ENCODE measurements around the gene STK17B.
A peak's percentile ranks its signal among the peaks of the same experiment; 100 is the strongest.
"Not testable (repeated sequence)": the region's sequence is repeated elsewhere in the genome, so short reads cannot be mapped to it uniquely, and the experiment has no call there.

STK17B gene

GRCh38 chr2:196171248-196171871 is at the start of gene STK17B:
Gene STK17B, minus strand, starts transcription at chr2:196171578. Its CDS starts 8,195 bp downstream, at chr2:196163383.
- peak; percentile 96 to 97 for DNase-seq

GRCh38 chr2:196220671-196221070 is 49.3 kb upstream of the STK17B start:
- no peak for DNase-seq

- no peak for DNase-seq
Measured at GRCh38 chr2:196219671-196220070, 48.3 kb upstream of the STK17B start.

- no peak for DNase-seq
Measured at GRCh38 chr2:196218106-196218505, 46.7 kb upstream of the STK17B start.

GRCh38 chr2:196217116-196217515 is 45.7 kb upstream of the STK17B start:
- DNase-seq: no peak

GRCh38 chr2:196215376-196215775 is 44.0 kb upstream of the STK17B start:
- no peak for DNase-seq

GRCh38 chr2:196214156-196214555 is 42.8 kb upstream of the STK17B start:
- no peak for DNase-seq

GRCh38 chr2:196213252-196213980 is 42.0 kb upstream of the STK17B start:
- no peak for DNase-seq

GRCh38 chr2:196208915-196209314 is 37.5 kb upstream of the STK17B start:
- no peak for DNase-seq

- no peak for DNase-seq
Measured at GRCh38 chr2:196206804-196207203, 35.4 kb upstream of the STK17B start.

GRCh38 chr2:196205881-196206435 is 34.6 kb upstream of the STK17B start:
- no peak for DNase-seq

GRCh38 chr2:196205011-196205766 is 33.8 kb upstream of the STK17B start:
- no peak for DNase-seq

- no peak for DNase-seq
Measured at GRCh38 chr2:196201229-196202009, 30.0 kb upstream of the STK17B start.

GRCh38 chr2:196200557-196200956 is 29.2 kb upstream of the STK17B start:
- DNase-seq: no peak

- no peak for DNase-seq
Measured at GRCh38 chr2:196195758-196196157, 24.4 kb upstream of the STK17B start.

- DNase-seq: no peak
Measured at GRCh38 chr2:196195302-196195701, 23.9 kb upstream of the STK17B start.

- no peak for DNase-seq
Measured at GRCh38 chr2:196191541-196191940, 20.2 kb upstream of the STK17B start.

- DNase-seq: no peak
Measured at GRCh38 chr2:196187898-196188458, 16.6 kb upstream of the STK17B start.

GRCh38 chr2:196187175-196187700 is 15.9 kb upstream of the STK17B start:
- not testable (repeated sequence) for DNase-seq

- no peak for DNase-seq
Measured at GRCh38 chr2:196186266-196186980, 15.0 kb upstream of the STK17B start.

- no peak for DNase-seq
Measured at GRCh38 chr2:196184921-196185320, 13.5 kb upstream of the STK17B start.
